Measurements from ENCODE around the gene MS4A14.

- TF ChIP-seq POLR2A (IDR thresholded peaks at IDR 0.05; ENCODE audit: low read depth, low read length) (no peak), CTCF (conservative IDR thresholded peaks at IDR 0.05; ENCODE audit: low read depth, low read length) (no peak), MAZ (IDR thresholded peaks at IDR 0.05; ENCODE audit: borderline replicate concordance, low read depth, low read length) (no peak), CEBPB (IDR thresholded peaks at IDR 0.05; ENCODE audit: low read depth, low read length) (no peak), BHLHE40 (IDR thresholded peaks at IDR 0.05; ENCODE audit: low read depth, low read length) (no peak), USF2 (IDR thresholded peaks at IDR 0.05; ENCODE audit: low read depth, low read length) (no peak), RAD21 (IDR thresholded peaks at IDR 0.05; ENCODE audit: low read length) (no peak)
These were observed 24.9 kb upstream of the MS4A14 start for GRCh38 chr11:60371386-60371785.

Data from IMR-90 (cell line).